SU-DHL-6 (cell line): ENCODE results near the gene CATSPER1.

ENCODE experiments used
- H2AFZ ChIP-seq: fragments of 200-600 bp; sonication (generic); 2 replicates; pipeline ENCODE4 v1.6.1; 2014; ENCODE audit warnings: low read depth, mild to moderate bottlenecking, moderate library complexity, mixed read lengths, antibody characterized with exemption, low read length; ENCODE audit not compliant: severe bottlenecking
- H3F3A ChIP-seq: fragments of 200-600 bp; shearing (Covaris generic); 2 replicates; pipeline ENCODE4 v1.6.0; 2016; ENCODE audit warnings: antibody characterized with exemption, mild to moderate bottlenecking; ENCODE audit not compliant: insufficient read depth
- H3K27ac ChIP-seq: fragments of 200-600 bp; sonication (generic); 2 replicates; pipeline ENCODE4 v1.5.1; 2016; ENCODE audit warnings: low read depth, mild to moderate bottlenecking, low read length, moderate library complexity, mixed read lengths
- H3K27me3 ChIP-seq: fragments of 200-600 bp; sonication (generic), shearing (Covaris generic); 2 replicates; pipeline ENCODE4 v1.6.0; 2014; ENCODE audit warnings: mild to moderate bottlenecking, low read length
- H3K36me3 ChIP-seq: fragments of 200-600 bp; sonication (generic); 2 replicates; pipeline ENCODE4 v1.6.1; 2014; ENCODE audit warnings: mild to moderate bottlenecking, low read length, mixed read lengths
- H3K4me2 ChIP-seq: fragments of 300-600, 200-600 bp; shearing (Covaris generic), sonication (generic); 2 replicates; pipeline ENCODE4 v1.6.0; 2014; ENCODE audit warnings: low read length, low read depth, mild to moderate bottlenecking; ENCODE audit not compliant: poor library complexity, severe bottlenecking
- H3K4me3 ChIP-seq: fragments of 200-600 bp; sonication (generic); 2 replicates; pipeline ENCODE4 v1.5.1; 2014; ENCODE audit warnings: antibody characterized with exemption, low read length, mild to moderate bottlenecking, mixed read lengths; ENCODE audit not compliant: insufficient read depth, poor library complexity, severe bottlenecking
- H3K79me2 ChIP-seq: fragments of 200-600 bp; sonication (generic); 2 replicates; pipeline ENCODE4 v1.6.1; 2014; ENCODE audit warnings: mild to moderate bottlenecking, low read length, moderate library complexity; ENCODE audit not compliant: insufficient read depth
- H3K9ac ChIP-seq: fragments of 200-600 bp; sonication (generic); 2 replicates; pipeline ENCODE4 v1.7.0; 2014; ENCODE audit warnings: mild to moderate bottlenecking, low read length
- H3K9me2 ChIP-seq: fragments of 200-600 bp; sonication (generic); replicated peaks from 2 replicates; pipeline ENCODE4 v1.6.1; 2014; ENCODE audit warnings: low read length; ENCODE audit not compliant: insufficient read depth
- H3K9me3 ChIP-seq: fragments of 200-600 bp; sonication (generic); 2 replicates; pipeline ENCODE4 v1.6.1; 2014; ENCODE audit warnings: low read length, mixed read lengths; ENCODE audit not compliant: insufficient read depth
- H4K20me1 ChIP-seq: fragments of 200-600 bp; sonication (generic); 2 replicates; pipeline ENCODE4 v1.6.1; 2014; ENCODE audit warnings: low read depth, mild to moderate bottlenecking, antibody characterized with exemption, low read length, moderate library complexity, mixed read lengths
- CTCF ChIP-seq: fragments of 200-600 bp; sonication (generic); IDR thresholded peaks from one replicate; pipeline ENCODE4 v1.5.1; 2017; ENCODE audit warnings: antibody characterized with exemption, mild to moderate bottlenecking, low read length, moderate library complexity; ENCODE audit not compliant: insufficient read depth, poor library complexity, severe bottlenecking
- EZH2phosphoT487 ChIP-seq: fragments of 200-600 bp; sonication (generic), shearing (Covaris generic); conservative IDR thresholded peaks from 2 replicates; pipeline ENCODE4 v1.6.1; 2018; ENCODE audit warnings: mild to moderate bottlenecking, antibody characterized with exemption, low read length, moderate library complexity, mixed read lengths

CATSPER1 gene

GRCh38 chr11:66006891-66007176 is 19.4 kb downstream of the CATSPER1 start:
- Histone ChIP-seq H3K9me3 (no peaks in the 10 kb centered on the region), H3K36me3 (no peaks in the 10 kb centered on the region), H3F3A (peaks cover 4% of the 10 kb centered on the region; the same call in 1 of the 2 replicates), H4K20me1 (no peaks in the 10 kb centered on the region), H3K27me3 (no peaks in the 10 kb centered on the region), H3K4me3 (no peak overlapping the region), H2AFZ (no peak overlapping the region), H3K9ac (no peak overlapping the region), H3K27ac (no peak overlapping the region), H3K79me2 (peaks cover 10% of the 10 kb centered on the region), H3K4me2 (no peak overlapping the region), H3K9me2 (no peaks in the 10 kb centered on the region)
- TF ChIP-seq EZH2phosphoT487 = no peak
- TF ChIP-seq CTCF = no peak

DNA sequence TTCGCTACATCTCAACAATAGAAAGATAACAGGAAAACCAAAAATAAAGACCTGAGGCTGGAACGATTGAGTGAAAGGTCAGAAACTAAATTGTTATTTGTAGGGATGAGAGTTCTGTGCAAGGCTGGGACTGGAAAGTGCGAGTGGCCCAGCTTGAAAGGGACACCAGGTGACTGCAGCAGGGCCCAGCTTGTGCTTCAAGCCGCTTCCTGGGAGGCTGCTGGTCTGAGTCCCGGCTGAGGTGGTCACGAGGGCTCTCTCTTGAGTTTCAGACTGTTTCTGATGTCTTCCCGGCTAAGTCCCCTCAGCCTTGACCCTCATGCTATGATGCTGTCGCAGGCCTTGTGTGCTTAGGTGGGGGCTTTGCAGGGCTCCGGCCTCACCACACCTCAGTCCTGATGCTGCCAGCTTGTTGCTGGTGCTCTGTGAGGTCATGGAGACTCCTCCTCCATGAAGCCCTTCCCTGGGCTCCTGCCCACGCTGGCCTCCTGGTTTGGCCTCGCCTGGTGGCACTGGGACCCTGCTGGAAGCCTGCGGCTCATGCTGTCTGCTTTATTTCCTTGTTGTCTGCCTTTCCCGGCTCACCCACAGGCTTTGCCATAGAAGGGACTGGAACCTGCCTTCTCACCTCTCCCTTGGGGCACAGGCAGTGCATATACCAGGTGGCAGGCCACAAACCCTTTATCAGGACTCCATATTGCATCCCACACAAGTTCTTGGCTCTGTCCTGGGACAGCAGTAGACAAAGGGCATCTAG is 20.0 kb downstream of the CATSPER1 start:
- no peak overlapping the region for H3K9ac ChIP-seq
- peaks cover 4% of the 10 kb centered on the region; the same call in 1 of the 2 replicates for H3F3A ChIP-seq
- H3K9me3 ChIP-seq = no peaks in the 10 kb centered on the region
- H3K36me3 ChIP-seq = no peaks in the 10 kb centered on the region
- H2AFZ ChIP-seq = no peak overlapping the region
- no peaks in the 10 kb centered on the region for H4K20me1 ChIP-seq
- H3K9me2 ChIP-seq = no peaks in the 10 kb centered on the region
- peaks cover 15% of the 10 kb centered on the region for H3K79me2 ChIP-seq
- no peak overlapping the region for H3K4me3 ChIP-seq
- no peak overlapping the region for H3K27ac ChIP-seq
- TF ChIP-seq CTCF (no peak), EZH2phosphoT487 (no peak)
- H3K4me2 ChIP-seq = no peak overlapping the region
- no peaks in the 10 kb centered on the region for H3K27me3 ChIP-seq

DNA sequence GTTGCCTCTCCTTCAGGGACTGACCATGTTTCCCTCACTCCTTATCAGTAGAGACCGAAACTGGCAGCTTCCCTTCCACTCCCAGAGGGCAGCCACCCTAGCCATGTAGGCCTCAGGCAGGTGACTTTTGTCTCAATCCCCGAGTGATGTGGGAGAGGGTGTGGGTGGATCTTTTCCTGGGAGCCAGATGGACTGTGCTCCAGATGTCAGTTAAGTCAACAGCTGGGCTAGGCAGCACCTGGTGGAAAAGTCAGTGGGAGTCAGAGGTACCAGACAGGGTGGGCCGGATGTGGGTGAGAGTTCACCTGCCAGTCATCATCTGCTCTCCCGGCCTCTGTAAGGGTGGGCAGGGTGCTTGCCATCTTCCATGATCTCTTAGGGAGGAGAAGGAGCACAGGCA is 22.1 kb downstream of the CATSPER1 start:
- no peak overlapping the region for H3K27ac ChIP-seq

More for the DNA sequence above, 22.1 kb downstream of the CATSPER1 start:
- no peak overlapping the region for H3K9ac ChIP-seq
- no peaks in the 10 kb centered on the region for H3K27me3 ChIP-seq
- H3K36me3 ChIP-seq = peaks cover 2% of the 10 kb centered on the region; the same call in 1 of the 2 replicates
- H2AFZ ChIP-seq = no peak overlapping the region
- peaks cover 26% of the 10 kb centered on the region for H3K79me2 ChIP-seq
- H4K20me1 ChIP-seq = no peaks in the 10 kb centered on the region; the same call in 1 of the 2 replicates
- TF ChIP-seq CTCF = no peak
- no peak for TF ChIP-seq EZH2phosphoT487
- H3K4me3 ChIP-seq = no peak overlapping the region
- H3K4me2 ChIP-seq = no peak overlapping the region
- H3F3A ChIP-seq = peaks cover 4% of the 10 kb centered on the region; the same call in 1 of the 2 replicates
- H3K9me2 ChIP-seq = no peaks in the 10 kb centered on the region
- no peaks in the 10 kb centered on the region for H3K9me3 ChIP-seq
